GM19463 (cell line): ENCODE data around the gene LCP2.

Source experiments
- ATAC-seq: cut with Tn5 transposase; IDR thresholded peaks from one replicate; pipeline ENCODE4 v1.9.1; 2021; ENCODE audit warnings: mild to moderate bottlenecking, moderate library complexity; ENCODE audit not compliant: unreplicated experiment

LCP2 gene

DNA sequence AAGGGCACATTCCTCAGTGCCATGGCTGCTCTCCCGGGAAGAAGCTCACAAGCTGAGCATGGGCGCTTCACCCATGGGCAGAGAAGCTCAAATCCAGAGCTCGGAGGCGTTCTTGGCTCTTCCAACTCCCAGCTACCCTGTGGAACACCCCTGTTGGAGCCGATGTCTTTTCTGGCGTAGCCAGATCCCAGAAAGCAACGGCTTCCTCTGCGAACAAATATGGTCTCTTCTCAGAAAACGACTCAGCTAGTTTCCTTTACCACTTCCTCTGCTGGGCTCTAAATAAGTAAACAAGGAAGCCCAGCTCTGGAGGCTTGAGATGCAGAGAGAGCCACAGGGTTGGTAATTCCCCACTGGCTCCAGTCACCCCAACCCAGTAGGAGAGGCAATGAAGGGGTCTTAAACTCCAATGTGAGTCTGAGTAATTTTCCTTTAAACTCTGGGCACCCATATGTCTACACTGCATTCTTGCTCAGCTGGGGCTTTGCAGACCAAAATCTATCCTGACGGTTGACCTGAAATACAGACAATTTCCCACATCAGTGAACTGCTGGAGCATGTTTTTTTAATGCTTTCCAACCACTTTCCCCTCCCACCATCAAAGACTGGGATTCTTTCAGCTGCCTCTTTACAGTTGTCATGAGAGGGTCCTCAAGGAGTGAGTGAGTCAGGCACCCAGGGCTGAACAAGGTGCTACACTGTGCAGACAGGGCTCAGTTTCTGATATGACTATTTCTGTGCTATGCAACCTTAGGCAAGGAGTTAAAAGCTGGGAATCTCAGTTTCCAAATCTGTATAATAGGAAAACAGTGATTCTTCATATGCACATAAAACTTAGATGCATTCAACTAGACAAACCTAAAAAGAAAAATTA lies at the start of gene LCP2:
Gene LCP2, minus strand, starts transcription at position 189 of the 874 bp plus-strand sequence. Its CDS starts 166 bp downstream, at position 23.
- peak; percentile 38 for ATAC-seq

DNA sequence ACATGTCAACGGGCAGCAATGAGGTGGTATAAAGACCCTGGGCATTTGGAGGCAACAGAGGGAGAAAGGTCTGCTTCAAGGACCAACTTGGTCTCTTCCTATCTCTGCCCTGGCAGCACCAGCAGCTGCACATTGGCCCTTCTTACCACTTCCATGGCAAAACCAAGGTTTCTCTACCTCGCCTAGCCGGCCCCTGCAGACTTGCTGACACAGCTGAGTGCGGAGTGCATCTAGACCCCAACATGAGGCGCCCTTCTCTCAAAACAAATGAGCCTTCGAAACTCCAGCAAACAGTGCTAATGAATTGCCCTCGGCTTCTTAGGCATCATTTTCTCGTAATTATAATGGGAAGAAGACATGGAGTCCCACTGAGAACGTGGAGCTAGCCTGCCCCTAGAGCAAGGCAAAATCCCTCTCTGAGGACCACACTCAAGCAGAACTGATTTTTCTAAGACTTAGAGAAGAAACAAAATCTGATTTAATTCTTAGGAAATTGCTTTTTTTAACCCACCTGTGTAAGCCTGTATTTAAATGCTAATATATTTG lies 49.5 kb upstream of the LCP2 start:
- no peak for ATAC-seq

DNA sequence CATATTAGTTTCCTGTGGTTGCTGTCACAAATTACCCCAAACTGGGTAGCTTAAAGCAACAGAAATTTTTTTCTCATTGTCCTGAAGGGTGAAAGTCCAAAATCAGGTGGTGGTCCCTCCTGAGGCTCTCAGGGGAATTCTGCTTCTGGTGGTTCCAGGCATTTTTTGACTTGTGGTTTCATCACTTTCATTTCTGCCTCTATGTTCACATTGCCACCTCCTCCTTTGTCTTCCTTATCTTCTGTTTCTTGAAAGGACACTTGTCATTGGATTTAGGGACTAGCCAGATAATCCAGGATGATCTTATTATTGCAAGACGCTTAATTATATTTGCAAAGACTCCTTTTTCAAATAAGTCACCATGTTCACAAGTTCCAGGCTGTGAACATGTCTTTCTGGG lies 48.4 kb upstream of the LCP2 start:
- ATAC-seq: no peak

DNA sequence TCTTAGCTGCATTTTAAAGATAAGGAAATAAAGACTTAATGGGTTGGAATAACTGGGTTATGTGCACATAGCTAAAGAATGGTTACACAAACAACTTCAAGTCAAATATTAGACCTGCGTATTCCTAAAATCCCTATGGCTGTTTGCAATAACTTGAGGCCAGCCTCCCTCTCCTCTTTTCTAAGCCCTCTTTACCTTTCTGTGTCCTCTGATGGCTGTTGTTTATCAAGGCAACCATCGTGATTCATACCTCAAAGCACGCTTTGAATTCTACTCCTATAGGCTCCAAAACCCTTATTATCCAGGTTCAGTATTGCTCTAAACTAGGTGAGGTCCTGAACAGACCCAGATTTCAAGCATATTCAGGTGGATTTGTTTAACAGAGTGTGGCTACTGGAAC lies 45.6 kb upstream of the LCP2 start:
- ATAC-seq: no peak

DNA sequence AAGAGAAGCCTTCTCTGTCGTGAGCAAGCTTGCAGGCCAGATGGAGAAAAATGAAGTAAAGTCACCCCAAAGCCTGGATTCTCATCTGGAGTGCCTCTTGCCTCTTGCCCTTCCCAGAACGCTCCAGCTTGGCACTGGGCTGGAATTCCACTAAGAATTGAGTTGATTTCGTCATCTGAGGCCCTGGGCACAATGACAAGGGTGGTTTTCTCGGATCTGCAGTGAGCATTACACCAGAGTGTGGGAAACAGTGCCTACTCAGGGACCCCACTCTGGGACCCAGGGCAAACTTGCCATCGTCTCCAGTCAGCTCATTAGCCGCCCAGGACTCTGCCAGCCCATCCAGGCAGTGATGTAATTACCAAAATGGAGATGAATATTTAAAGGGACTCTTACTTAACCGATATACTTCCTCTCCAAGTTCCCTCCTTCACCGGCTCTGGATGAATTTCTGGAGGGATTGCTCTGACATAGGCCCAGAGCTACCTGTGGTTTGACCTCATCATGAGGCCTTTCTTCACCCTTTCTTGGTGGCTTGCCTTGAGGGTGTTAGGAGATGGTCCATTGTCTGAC lies 44.7 kb upstream of the LCP2 start:
- ATAC-seq: no peak

DNA sequence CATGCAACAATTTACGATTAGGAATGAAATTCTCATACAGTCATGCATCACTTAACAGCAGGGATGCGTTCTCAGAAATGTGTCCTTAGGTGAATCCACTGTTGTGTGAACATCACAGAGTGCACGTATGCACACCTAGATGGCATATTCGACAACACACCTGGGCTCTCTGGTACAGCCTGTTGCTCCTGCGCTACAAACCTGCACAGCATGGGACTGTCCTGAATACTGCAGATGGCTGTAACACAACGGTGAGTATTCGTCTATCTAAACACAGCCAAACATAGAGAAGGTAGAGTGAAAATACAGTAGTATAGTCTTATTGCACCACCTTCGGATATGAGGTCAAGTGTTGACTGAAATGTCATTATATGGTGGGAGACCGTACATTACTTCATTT lies 44.0 kb upstream of the LCP2 start:
- no peak for ATAC-seq

DNA sequence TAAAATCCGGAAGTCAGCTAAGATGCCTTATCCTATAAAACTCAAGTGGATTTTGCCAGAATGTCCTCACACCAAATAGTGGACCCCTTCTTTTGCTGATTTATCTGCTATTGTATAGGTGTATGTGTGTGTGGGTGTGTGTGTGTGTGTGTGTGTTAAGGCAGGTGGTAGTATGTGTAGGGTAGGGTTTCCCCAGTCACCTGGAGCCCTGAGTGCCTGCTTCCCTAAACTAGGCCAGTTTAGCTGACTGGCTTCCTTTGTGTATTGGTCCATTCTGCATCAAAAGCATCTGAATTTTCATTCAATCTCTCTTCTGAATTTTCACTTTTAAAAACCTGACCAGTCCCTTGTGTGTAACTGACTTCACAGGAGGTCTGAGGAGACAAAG lies 42.2 kb upstream of the LCP2 start:
- ATAC-seq: no peak

DNA sequence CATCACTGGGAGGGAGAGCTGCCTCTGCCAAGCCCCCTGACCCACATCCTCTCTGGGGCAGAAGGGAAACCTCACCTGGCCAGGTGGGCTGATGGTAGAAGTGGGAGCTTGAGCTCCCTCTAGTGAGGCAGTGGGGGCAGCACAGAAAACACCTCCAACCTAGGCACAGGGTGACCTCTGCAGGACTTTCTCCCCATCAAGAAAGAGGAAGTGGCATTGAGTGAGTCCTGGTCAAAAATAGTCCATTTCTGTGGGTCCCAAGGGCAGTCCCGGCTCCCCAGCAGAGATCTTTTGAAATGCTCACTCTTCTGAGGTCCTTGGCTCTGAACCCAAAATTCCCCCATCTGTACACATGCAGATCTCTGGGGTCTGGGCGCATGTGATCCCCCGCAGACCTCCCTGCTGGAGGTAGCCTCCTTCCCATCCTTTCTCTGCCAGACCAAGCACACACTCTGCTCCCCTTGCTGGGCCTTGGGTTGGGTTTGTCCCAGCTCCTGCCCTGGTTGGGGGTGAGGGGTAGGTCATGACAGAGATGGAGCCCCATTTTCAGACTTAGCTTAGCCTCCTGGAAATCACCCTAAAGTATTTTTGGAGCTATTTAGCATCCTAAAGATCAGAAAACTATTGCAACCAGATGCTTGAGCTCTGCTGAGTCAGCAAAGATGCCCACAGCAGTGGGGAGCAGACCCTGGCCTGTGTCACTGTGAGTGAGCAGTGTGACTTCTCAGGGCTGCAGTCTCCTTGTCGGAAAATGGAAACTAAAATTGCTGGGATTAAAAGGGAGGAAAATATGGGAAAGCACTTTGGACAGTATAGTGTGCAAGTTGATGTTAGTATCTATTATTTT lies 41.6 kb upstream of the LCP2 start:
- peak; percentile 79 for ATAC-seq

DNA sequence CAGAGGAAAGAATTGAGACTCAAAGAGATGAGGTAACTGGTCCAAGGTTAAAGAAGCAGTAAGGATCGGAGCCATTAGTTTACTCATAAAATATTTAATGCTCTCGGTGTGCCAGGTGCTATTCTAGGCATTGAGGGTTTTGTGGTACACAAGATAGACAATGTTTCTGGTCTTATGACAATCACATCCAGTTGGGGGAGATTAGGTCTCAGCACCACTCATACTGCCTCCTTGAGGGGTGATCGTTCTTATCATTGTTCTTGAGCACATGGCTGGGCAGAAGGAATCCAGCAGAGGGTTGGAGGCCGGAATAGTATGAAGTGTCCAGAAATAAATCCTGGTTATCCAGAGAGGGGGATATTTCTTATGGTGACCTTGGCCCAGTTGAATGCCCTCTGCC lies 40.7 kb upstream of the LCP2 start:
- ATAC-seq: no peak

DNA sequence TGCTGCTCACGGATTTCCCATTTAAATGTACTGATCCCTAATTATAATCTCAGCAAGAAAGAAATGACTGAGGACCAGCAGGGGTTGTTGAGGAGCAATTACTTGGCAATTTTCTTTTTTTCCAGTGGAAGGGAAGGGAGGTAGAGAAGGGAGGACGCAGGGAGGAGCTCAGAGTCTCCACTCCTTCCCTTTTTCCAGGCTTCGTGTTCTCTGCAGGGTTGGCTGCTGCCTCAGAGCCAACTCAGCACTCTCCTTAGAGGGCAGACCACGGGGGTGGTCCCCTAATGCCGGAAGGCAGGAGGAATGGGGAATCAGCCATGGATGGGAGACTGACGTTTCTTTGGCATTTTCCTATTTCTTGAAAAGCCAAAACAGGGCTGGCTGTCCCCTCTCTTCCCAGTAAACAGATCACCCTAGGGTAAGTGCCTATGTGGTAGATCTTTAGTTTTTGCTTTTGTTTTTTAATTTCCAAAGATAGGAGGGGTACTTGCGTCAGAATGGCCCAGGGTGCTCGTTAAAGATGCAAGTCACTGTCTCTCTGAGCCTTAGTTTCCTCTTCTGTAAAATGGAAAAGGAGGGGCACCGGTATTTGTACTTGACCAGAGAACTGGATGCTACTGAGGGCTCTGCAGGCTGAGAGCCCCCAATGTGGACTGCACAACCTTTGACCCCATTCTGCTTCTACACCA lies 39.6 kb upstream of the LCP2 start:
- ATAC-seq: no peak

DNA sequence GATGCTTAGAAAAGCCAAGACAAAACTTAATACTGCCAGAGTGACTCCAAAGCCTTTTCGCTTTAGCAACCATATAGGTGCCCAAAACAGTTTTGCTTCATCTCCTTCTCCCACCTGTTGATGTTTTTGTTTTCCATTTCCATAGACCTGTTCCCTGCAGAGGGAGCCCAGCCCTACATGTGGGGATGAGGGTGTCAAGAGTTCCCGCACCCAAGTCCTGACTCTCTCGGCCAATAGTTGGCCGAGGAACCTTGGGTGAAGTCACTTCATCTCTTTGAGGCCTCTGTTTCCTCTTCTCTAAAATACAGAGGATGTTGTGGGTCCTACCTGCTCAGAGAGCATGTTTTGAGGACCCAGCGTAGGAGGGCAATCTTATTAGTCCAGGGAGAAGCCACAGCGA lies 38.5 kb upstream of the LCP2 start:
- no peak for ATAC-seq

DNA sequence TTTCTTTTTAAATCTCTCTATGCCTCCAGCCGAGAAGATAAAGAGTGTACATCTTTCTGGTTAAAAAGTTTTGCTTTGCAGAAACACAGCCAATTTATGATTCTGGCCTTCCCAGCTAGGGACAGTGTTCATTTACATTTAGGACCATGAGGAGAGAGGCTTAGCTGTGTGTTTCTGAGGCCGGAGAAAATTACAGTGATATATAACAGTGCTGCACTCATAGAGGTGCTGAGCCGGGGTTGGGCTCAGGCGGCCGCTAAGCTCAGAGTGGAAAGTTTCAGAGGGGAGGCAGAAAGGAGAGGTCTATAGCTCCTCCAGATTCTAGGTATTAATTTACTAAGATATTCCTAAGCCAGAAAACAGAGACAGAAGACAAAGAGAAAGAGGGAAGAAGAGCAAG lies 37.0 kb upstream of the LCP2 start:
- ATAC-seq: no peak

DNA sequence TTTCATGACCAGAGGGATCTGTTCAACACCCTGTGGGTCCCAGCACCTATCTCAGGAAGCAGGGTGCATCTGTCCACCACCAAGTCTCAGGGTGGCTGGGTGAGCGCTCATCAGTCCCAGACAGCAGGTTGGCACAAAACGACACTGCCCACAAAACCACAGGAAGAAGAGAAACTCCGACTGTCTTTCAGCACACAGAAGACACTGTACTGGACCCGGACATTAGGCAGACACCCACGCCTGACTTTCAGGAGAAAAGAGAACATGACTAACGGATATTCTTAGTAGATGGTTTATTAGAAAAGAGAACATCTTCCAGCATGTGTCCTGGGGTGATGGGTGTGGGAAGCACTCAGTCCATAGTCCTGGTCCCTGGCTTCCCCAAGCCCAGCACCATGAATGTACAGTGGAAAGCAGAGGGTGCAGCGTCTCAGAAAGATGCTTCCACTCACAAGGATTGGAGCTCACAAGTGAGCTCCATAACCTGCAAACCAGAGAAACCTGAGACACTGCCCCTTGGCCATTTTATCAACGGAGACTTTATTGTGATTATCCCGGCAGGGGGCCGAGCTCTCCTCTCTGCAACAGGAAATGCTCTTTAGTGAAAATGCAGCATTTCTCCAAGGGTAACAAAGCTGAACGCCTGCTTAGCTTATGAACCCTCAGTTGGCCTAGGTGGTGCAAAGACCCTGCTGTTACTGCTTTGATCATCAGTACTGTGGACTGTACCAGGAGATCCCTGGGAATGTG lies 35.8 kb upstream of the LCP2 start:
- ATAC-seq: peak; percentile 62

DNA sequence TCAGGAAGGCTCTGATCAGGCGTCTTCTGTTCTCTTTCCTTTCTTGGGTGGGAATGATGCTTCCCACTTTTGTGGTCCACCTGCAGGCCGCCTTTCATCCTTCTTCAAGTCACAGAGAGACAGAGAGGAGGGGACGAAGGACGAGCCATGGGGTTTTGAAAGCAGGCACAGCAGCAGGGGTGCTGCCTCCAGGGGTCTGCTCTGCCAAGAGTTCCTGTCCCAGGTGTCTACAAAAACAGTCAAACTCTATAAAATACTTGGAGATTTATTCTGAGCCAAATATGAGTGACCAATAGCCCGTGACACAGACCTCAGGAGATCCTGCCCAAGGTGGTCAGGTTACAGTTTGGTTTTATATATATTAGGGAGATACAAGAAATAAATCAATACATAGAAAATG lies 34.5 kb upstream of the LCP2 start:
- no peak for ATAC-seq

DNA sequence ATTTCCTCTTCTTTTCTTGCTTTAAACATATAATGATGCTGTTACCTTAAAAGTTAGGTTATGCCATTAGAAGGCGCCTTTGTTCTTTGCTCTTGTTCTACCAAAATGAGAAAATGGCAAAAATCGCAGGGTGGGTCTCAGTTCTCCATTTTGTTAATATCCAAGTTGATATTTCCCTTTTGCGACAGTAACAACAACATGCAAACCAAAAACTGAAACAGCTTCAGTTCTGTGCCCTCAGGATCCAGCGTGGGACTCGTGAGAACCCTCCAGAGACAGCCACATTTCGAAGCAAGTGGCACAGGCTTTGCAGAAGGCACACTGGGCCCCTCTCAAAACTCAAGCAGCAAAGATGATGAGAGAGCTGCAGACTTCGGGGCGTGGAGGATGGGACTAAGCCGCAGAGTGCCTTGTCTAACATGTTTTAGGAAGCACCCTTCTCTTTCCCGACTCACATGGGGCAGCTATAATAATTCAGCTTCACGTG lies 33.0 kb upstream of the LCP2 start:
- ATAC-seq: no peak

DNA sequence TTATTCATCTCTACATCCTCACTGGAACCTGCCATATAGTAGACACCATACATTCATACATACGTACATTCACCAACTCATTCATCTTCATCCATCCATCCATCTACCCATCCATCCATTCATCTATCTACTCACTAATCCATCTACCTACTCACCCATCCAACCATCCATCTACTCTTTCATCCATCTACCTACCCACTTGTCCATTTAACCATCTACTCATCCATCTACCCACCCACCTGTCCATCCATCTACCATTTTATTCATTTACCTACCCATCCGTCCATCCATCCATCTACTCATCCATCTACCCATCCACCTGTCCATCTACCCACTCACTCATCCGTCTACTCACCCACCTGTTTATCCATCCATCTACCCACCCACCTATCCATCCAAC lies 31.9 kb upstream of the LCP2 start:
- ATAC-seq: no peak

DNA sequence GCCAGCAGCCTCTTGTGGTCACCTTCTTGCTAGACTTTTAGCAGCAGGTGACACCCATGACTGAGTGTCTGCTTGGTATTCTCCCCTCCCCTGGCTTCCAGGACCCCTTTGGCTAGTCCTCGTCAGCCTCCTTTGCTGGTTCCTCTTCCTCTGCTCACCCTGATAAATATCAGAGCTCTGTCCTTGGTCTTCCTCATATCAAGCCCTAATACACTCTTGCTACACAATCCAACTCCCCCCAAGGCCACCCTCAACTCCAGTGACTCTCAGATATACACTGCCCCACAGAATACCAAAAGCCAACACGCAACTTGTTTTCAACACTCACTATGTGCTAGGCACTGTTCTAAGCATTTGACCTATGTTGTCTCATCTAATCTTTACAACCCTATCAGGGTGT lies 30.3 kb upstream of the LCP2 start:
- no peak for ATAC-seq

DNA sequence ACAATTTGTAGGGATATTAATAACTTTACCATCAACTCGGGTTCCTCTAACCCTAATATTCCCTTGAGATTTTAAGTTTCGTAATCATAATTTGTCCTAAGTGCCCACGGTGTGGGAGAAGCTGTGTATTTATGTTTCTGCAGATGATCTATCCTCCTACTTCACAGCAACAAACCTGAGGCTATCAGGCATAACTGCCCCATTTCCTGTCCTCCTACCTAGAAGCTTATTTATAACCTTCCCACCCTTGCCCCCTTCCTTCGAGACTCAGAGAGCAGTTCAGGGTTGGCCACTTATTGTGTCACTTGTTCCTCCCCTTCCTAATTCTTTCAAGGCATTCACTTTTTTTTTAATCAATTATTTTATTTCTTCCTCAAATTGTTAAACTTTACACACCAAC lies 29.6 kb upstream of the LCP2 start:
- no peak for ATAC-seq

DNA sequence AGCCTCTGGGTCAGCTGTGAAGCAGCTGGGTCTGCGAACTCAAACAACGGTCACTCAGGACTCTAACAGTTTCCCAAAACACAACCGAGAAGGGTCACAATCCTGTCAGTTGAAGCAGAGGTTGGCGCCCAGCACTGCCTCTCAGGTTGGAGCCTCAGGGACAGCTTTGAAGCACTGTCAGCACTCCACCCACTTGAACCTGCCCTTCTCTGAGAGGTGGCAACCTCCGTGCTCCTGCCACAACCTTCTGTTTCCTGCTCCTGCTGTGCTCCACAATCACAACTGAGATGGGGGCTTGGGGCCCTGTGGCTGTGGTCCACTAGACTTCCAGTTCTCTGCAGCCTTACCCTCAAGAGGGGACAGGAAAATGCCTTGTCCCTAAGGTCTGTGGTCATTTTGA lies 21.7 kb upstream of the LCP2 start:
- no peak for ATAC-seq

DNA sequence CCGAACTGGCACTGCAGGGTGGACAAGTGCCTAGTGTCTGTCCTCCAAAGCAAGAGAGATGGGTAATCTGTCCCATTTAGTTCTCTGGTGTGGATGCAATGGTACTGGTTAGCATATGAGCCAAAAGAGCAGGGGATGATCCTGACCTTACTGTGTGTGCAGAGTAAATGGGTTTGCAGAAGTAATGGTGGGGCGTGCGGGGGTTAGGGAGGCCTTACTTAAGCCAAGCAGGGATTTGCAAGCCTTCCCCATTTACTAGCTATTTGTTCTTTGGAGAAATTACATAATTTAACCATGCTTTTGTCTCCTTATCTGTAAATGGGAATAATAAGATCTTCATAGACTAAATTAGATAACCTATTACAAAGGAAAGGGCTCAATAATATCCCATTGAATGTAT lies 19.9 kb upstream of the LCP2 start:
- ATAC-seq: no peak
